ENCODE data around the gene AFG1L. TPM values are rescaled to one million over a fixed set of nuclear protein-coding genes. Genes with fewer than 3 reads are reported as not detected.
"Not testable (repeated sequence)": the region's sequence is repeated elsewhere in the genome, so short reads cannot be mapped to it uniquely, and the experiment has no call there.

AFG1L gene
- total and polyA plus RNA-seq, 2 donors, result 3.9 to 9.8 TPM

DNA sequence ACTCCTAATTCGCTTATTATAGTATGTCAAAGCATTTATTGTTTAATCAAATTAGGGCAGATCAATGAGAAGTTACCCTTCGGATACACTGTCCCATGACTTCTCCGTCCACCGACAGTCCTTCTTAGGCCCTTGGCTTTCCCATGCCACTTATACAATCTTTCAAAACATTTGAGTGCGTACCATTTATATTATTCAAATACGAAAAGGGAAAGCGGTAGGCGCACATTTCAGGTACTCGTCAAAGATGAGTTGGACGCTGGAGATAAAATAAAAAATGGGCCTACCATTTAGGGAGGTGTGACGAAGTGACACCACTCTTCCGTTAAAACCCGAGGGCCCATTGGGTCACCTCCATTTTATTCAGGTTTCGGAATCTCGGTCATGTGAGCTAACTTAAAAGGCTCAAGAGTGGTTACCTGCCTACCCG lies 542 bp upstream of the AFG1L start:
- H3K9me3 ChIP-seq (ENCODE audit: control insufficient read depth in 2 of 2, insufficient read depth in 1 of 2, low read length in 1 of 2), result no peaks in the 10 kb centered on the region
- H3K27me3 ChIP-seq (ENCODE audit: control insufficient read depth in 2 of 2, insufficient read depth in 1 of 2, low read length in 1 of 2), result no peaks in the 10 kb centered on the region
- no peak for DNase-seq (ENCODE audit: low read depth in 6 of 9, low spot score in 9 of 9)
- H3K4me3 ChIP-seq (ENCODE audit: low read length in 2 of 2), result peak overlapping the region; percentile 86 to 95
- no peaks in the 10 kb centered on the region for H3K36me3 ChIP-seq (ENCODE audit: control insufficient read depth in 2 of 2, insufficient read depth in 2 of 2, low read length in 1 of 2)
- WGBS, result 40% methylated on average over 16 of the region's 16 CpGs
- peaks cover 5 to 10% of the 10 kb centered on the region in 2 donors for H3K4me1 ChIP-seq (ENCODE audit: control insufficient read depth in 2 of 2, insufficient read depth in 2 of 2, low read length in 2 of 2)
- H3K27ac ChIP-seq (ENCODE audit: low read depth in 1 of 2, low read length in 1 of 2), result peak overlapping the region; percentile 94 to 98

DNA sequence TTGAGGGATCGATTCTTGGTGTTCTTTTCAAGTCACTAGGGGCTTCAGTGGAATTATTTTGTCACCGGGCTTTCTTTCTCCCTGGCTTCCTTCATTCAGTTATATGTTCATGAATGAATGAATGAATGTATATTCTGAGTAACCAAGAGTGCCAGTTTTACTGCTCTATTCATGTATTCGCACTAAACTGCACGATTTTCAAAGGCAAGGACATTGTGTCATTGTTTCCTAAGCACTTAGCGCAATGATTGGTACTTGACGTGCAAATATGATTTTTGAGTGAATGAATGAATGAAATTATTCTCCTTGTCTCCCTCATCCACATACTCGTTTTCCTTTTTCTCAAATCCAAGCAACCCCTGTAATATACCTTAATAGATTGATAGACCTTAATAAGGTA lies 822 bp downstream of the AFG1L start:
- Histone ChIP-seq H3K4me1 (ENCODE audit: control insufficient read depth in 2 of 2, insufficient read depth in 2 of 2, low read length in 2 of 2) (peaks cover 5 to 10% of the 10 kb centered on the region in 2 donors), H3K4me3 (ENCODE audit: low read length in 2 of 2) (peak overlapping the region; percentile 86 to 95), H3K9me3 (ENCODE audit: control insufficient read depth in 2 of 2, insufficient read depth in 1 of 2, low read length in 1 of 2) (no peaks in the 10 kb centered on the region), H3K36me3 (ENCODE audit: control insufficient read depth in 2 of 2, insufficient read depth in 2 of 2, low read length in 1 of 2) (no peaks in the 10 kb centered on the region), H3K27ac (ENCODE audit: low read depth in 1 of 2, low read length in 1 of 2) (peak overlapping the region; percentile 94 to 98), H3K27me3 (ENCODE audit: control insufficient read depth in 2 of 2, insufficient read depth in 1 of 2, low read length in 1 of 2) (no peaks in the 10 kb centered on the region)
- 75% methylated on average over 7 of the region's 7 CpGs for WGBS
- no peak for DNase-seq (ENCODE audit: low read depth in 6 of 9, low spot score in 9 of 9)

DNA sequence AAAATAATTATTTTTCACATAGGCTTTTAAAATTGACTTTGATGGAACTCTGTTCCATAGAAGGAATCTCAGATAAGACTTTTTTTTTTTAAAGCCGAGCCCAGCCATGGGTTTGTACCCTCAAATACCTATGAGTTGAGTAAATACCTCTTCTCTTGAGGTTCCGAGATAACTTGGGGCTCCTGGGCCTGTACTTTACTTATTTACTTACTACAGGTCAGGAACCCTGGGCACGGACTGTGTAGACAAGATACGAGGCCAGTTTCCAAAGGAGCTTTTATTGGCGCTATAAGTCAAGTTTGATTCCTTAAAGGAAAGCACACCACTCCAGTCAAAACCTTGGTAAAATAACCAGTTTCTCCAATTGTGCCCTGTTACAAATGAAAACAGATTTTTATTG lies 7.5 kb downstream of the AFG1L start:
- Histone ChIP-seq H3K4me1 (ENCODE audit: control insufficient read depth in 2 of 2, insufficient read depth in 2 of 2, low read length in 2 of 2) (no peaks in the 10 kb centered on the region), H3K27me3 (ENCODE audit: control insufficient read depth in 2 of 2, insufficient read depth in 1 of 2, low read length in 1 of 2) (no peaks in the 10 kb centered on the region), H3K36me3 (ENCODE audit: control insufficient read depth in 2 of 2, insufficient read depth in 2 of 2, low read length in 1 of 2) (no peaks in the 10 kb centered on the region), H3K27ac (ENCODE audit: low read depth in 1 of 2, low read length in 1 of 2) (no peak overlapping the region), H3K4me3 (ENCODE audit: low read length in 2 of 2) (no peak overlapping the region), H3K9me3 (ENCODE audit: control insufficient read depth in 2 of 2, insufficient read depth in 1 of 2, low read length in 1 of 2) (no peaks in the 10 kb centered on the region)
- 99% methylated on average over 5 of the region's 5 CpGs for WGBS
- no peak for DNase-seq (ENCODE audit: low read depth in 6 of 9, low spot score in 9 of 9)

DNA sequence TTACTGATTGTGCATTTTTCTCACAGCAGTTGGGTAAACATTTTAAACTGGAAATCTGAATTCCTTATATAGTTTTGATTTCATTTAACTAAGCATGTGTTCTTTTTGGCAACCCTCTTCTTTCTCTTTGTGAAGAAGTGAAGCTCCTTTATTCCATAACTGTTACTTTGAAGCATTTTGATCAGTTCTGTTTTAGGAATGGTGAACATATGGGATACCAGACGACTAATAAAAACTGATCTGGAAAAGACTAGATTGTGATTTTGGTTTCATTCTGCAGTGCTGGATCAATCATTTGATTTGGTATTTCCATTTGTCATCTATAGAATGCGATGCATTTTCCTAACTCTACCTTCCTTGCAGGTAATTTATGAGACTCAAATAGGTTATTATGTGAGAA lies 9.8 kb downstream of the AFG1L start:
- DNase-seq (ENCODE audit: low read depth in 6 of 9, low spot score in 9 of 9), result no peak
- WGBS, result 100% methylated on average over 2 of the region's 2 CpGs
- H3K9me3 ChIP-seq (ENCODE audit: control insufficient read depth in 2 of 2, insufficient read depth in 1 of 2, low read length in 1 of 2), result no peaks in the 10 kb centered on the region

DNA sequence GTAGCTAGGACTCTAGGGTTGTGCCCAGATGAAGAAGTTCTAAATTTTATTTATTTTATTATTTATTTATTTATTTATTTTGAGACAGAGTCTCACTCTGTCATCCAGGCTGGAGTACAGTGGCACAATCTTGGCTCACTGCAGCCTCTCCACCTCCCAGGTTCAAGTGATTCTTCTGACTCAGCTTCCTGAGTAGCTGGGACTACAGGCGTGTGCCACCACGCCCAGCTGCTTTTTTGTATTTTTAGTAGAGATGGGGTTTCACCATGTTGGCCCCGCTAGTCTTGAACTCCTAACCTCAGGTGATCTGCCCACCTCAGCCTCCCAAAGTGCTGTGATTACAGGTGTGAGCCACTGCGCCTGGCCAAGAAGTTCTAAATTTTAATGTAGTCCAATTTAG lies 13.8 kb downstream of the AFG1L start:
- DNase-seq (ENCODE audit: low read depth in 6 of 9, low spot score in 9 of 9); H3K27ac ChIP-seq (ENCODE audit: low read depth in 1 of 2, low read length in 1 of 2); H3K4me3 ChIP-seq (ENCODE audit: low read length in 2 of 2); H3K36me3 ChIP-seq (ENCODE audit: control insufficient read depth in 2 of 2, insufficient read depth in 2 of 2, low read length in 1 of 2); H3K4me1 ChIP-seq (ENCODE audit: control insufficient read depth in 2 of 2, insufficient read depth in 2 of 2, low read length in 2 of 2); H3K27me3 ChIP-seq (ENCODE audit: control insufficient read depth in 2 of 2, insufficient read depth in 1 of 2, low read length in 1 of 2); H3K9me3 ChIP-seq (ENCODE audit: control insufficient read depth in 2 of 2, insufficient read depth in 1 of 2, low read length in 1 of 2): not testable (repeated sequence)
- 93% methylated on average over 4 of the region's 4 CpGs for WGBS

More for the DNA sequence above, 9.8 kb downstream of the AFG1L start:
- no peak overlapping the region for H3K4me3 ChIP-seq (ENCODE audit: low read length in 2 of 2)
- no peaks in the 10 kb centered on the region for H3K36me3 ChIP-seq (ENCODE audit: control insufficient read depth in 2 of 2, insufficient read depth in 2 of 2, low read length in 1 of 2)
- no peaks in the 10 kb centered on the region for H3K4me1 ChIP-seq (ENCODE audit: control insufficient read depth in 2 of 2, insufficient read depth in 2 of 2, low read length in 2 of 2)
- H3K27ac ChIP-seq (ENCODE audit: low read depth in 1 of 2, low read length in 1 of 2), result no peak overlapping the region
- H3K27me3 ChIP-seq (ENCODE audit: control insufficient read depth in 2 of 2, insufficient read depth in 1 of 2, low read length in 1 of 2), result no peaks in the 10 kb centered on the region

DNA sequence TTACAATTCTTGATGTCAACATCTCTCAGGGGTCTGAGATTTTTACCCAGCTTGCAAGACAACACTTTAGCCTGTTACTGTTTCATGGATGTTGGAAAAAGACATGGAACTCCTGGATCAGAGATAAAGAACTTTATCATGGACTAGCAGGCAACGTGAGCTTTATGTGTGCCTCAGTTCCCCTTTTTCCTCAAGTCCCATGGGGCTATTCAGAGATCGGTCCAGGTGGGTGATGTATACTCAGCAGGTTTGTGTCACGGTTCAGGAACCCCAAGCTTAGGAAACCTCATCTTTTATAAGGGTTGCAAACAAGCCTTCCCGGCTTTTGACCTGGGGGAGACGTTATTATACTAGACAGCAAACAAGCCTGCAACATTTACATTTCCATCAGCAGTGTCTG lies 15.0 kb downstream of the AFG1L start:
- Histone ChIP-seq H3K27ac (ENCODE audit: low read depth in 1 of 2, low read length in 1 of 2) (no peak overlapping the region), H3K27me3 (ENCODE audit: control insufficient read depth in 2 of 2, insufficient read depth in 1 of 2, low read length in 1 of 2) (no peaks in the 10 kb centered on the region), H3K36me3 (ENCODE audit: control insufficient read depth in 2 of 2, insufficient read depth in 2 of 2, low read length in 1 of 2) (no peaks in the 10 kb centered on the region), H3K9me3 (ENCODE audit: control insufficient read depth in 2 of 2, insufficient read depth in 1 of 2, low read length in 1 of 2) (no peaks in the 10 kb centered on the region), H3K4me1 (ENCODE audit: control insufficient read depth in 2 of 2, insufficient read depth in 2 of 2, low read length in 2 of 2) (no peaks in the 10 kb centered on the region), H3K4me3 (ENCODE audit: low read length in 2 of 2) (no peak overlapping the region)
- WGBS, result 97% methylated on average over 5 of the region's 5 CpGs
- DNase-seq (ENCODE audit: low read depth in 6 of 9, low spot score in 9 of 9), result no peak

DNA sequence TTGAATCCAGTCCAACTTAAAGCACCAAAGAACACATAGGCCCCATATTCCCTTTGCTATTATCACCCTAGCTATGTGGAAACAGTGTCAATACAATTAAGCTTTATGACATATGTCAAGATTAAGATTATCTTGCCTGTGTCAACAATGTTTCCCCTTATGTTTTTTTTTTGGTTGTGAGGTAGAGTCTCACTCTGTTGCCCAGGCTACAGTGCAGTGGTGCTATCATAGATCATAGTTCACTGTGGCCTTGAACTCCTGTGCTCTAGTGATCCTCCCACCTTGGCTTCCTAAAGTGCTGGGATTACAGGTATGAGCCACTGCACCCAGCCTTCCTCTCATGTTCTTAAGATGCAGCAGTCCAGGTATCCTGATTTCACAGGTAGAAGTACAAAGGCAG lies 17.8 kb downstream of the AFG1L start:
- no peaks in the 10 kb centered on the region for H3K36me3 ChIP-seq (ENCODE audit: control insufficient read depth in 2 of 2, insufficient read depth in 2 of 2, low read length in 1 of 2)
- H3K4me1 ChIP-seq (ENCODE audit: control insufficient read depth in 2 of 2, insufficient read depth in 2 of 2, low read length in 2 of 2), result no peaks in the 10 kb centered on the region
- DNase-seq (ENCODE audit: low read depth in 6 of 9, low spot score in 9 of 9), result no peak
- H3K9me3 ChIP-seq (ENCODE audit: control insufficient read depth in 2 of 2, insufficient read depth in 1 of 2, low read length in 1 of 2), result no peaks in the 10 kb centered on the region
- no peak overlapping the region for H3K4me3 ChIP-seq (ENCODE audit: low read length in 2 of 2)
- H3K27me3 ChIP-seq (ENCODE audit: control insufficient read depth in 2 of 2, insufficient read depth in 1 of 2, low read length in 1 of 2), result no peaks in the 10 kb centered on the region
- no peak overlapping the region for H3K27ac ChIP-seq (ENCODE audit: low read depth in 1 of 2, low read length in 1 of 2)

DNA sequence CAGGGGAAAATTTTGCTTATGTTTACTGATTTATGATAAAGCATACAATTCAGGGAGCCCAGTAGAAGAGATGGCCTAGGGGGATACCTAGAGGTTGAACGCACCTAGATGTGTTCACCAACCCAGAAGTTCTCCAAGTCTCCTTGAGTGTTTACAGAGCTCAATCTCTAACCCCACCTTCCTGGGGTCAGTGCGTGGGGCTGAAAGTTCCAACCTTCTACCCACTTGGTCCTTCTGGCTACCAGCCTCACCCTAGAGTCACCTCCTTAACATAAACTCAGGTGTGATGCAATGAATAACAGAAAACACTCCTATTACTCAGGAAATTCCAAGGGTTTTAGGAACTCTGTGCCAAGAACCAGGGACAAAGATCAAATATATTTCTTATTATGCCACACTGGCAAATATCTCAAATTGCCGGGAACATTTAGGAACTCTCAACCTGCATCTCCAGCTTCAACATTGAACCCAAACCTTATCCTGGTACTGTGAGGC lies 26.4 kb downstream of the AFG1L start:
- Histone ChIP-seq H3K9me3 (ENCODE audit: control insufficient read depth in 2 of 2, insufficient read depth in 1 of 2, low read length in 1 of 2) (no peaks in the 10 kb centered on the region), H3K27ac (ENCODE audit: low read depth in 1 of 2, low read length in 1 of 2) (no peak overlapping the region), H3K36me3 (ENCODE audit: control insufficient read depth in 2 of 2, insufficient read depth in 2 of 2, low read length in 1 of 2) (peaks cover 0 to 8% of the 10 kb centered on the region in 2 donors), H3K4me1 (ENCODE audit: control insufficient read depth in 2 of 2, insufficient read depth in 2 of 2, low read length in 2 of 2) (no peaks in the 10 kb centered on the region), H3K4me3 (ENCODE audit: low read length in 2 of 2) (no peak overlapping the region), H3K27me3 (ENCODE audit: control insufficient read depth in 2 of 2, insufficient read depth in 1 of 2, low read length in 1 of 2) (no peaks in the 10 kb centered on the region)
- DNase-seq (ENCODE audit: low read depth in 6 of 9, low spot score in 9 of 9), result no peak
- WGBS, result 98% methylated on average over 3 of the region's 3 CpGs

DNA sequence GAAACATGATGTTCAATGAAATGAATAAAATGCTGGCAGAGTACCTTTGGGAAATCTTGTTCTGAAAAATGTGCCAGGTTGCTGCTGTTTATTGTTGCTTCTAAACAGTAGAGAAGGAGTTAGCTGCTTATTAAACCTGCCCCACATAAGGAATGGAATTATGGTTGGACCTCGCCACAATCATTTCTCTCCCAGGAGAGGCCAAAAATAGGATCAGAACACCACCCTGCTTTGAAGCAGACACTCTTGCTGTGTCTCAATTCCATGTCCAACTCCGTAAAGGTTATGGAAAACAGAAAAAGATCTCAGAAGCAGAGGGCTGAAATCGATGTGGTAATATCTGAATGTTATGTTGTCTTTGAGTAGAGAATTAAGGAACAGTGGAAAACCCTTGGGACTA lies 27.9 kb downstream of the AFG1L start:
- Histone ChIP-seq H3K9me3 (ENCODE audit: control insufficient read depth in 2 of 2, insufficient read depth in 1 of 2, low read length in 1 of 2) (no peaks in the 10 kb centered on the region), H3K27me3 (ENCODE audit: control insufficient read depth in 2 of 2, insufficient read depth in 1 of 2, low read length in 1 of 2) (no peaks in the 10 kb centered on the region), H3K4me3 (ENCODE audit: low read length in 2 of 2) (no peak overlapping the region), H3K27ac (ENCODE audit: low read depth in 1 of 2, low read length in 1 of 2) (no peak overlapping the region), H3K4me1 (ENCODE audit: control insufficient read depth in 2 of 2, insufficient read depth in 2 of 2, low read length in 2 of 2) (no peaks in the 10 kb centered on the region), H3K36me3 (ENCODE audit: control insufficient read depth in 2 of 2, insufficient read depth in 2 of 2, low read length in 1 of 2) (peaks cover 0 to 11% of the 10 kb centered on the region in 2 donors)
- no peak for DNase-seq (ENCODE audit: low read depth in 6 of 9, low spot score in 9 of 9)
- 83% methylated on average over 3 of the region's 3 CpGs for WGBS
